Ovary (tissue), 9 donors: ENCODE measurements around the gene FAM20C. TPM values are rescaled to one million over a fixed set of nuclear protein-coding genes. Genes with fewer than 3 reads are reported as not detected.
A peak's percentile ranks its signal among the peaks of the same experiment; 100 is the strongest.

Experiments used
- DNase-seq, 5 donors: peaks; one replicate each; pipeline ENCODE4 v3.0.0-alpha.2; 2019 to 2020
- H3K27ac ChIP-seq, 2 donors: fragments of 200-600 bp; one replicate each; pipeline versions ENCODE4 v1.5.1 to v1.8.0; 2019 to 2022
- H3K27me3 ChIP-seq: fragments of 200-600 bp; one replicate; pipeline ENCODE4 v1.8.0; 2022
- H3K36me3 ChIP-seq: fragments of 200-600 bp; sonication (generic); one replicate; pipeline ENCODE4 v1.5.1; 2019
- H3K4me1 ChIP-seq: one replicate; pipeline ENCODE4 v1.8.1; 2013; ENCODE audit warnings: mild to moderate bottlenecking, moderate library complexity; ENCODE audit not compliant: insufficient read depth
- H3K4me3 ChIP-seq: fragments of 200-600 bp; sonication (generic); one replicate; pipeline ENCODE4 v1.5.1; 2017
- H3K9me3 ChIP-seq, 2 donors: fragments of 200-600 bp in 1 of 2; sonication (generic) in 1 of 2; one replicate each; pipeline versions ENCODE4 v1.5.1 to v1.8.1; 2013 to 2019; ENCODE audit warnings: mild to moderate bottlenecking in 1 of 2, moderate library complexity in 1 of 2
- CTCF ChIP-seq, 3 donors: fragments of 450-650 bp in 2 of 3; fragments of 200-600 bp in 1 of 3; IDR thresholded peaks; one replicate each; pipeline versions ENCODE4 v1.5.1 to v1.8.0; 2016 to 2022; ENCODE audit warnings: antibody characterized with exemption in 3 of 3, mild to moderate bottlenecking in 1 of 3
- EP300 ChIP-seq: sonication (generic); formaldehyde crosslinking; IDR thresholded peaks from one replicate; pipeline ENCODE4 v1.6.1; 2017; ENCODE audit warnings: antibody characterized with exemption
- POLR2A ChIP-seq: fragments of 450-650 bp; IDR thresholded peaks from one replicate; pipeline ENCODE4 v1.6.1; 2017; ENCODE audit warnings: antibody characterized with exemption, mild to moderate bottlenecking, moderate library complexity
- WGBS, 3 donors: extraction: QIAGEN DNeasy Blood & Tissue Kit in 1 of 3; methylation state at CpG; one replicate each; pipeline versions ENCODE4 v1.1.5 to v1.1.7; 2013 to 2017; 5-methylcytosine and 5-hydroxymethylcytosine counted together
- intact Hi-C, 4 donors: fragments of 100-400 bp; cut with DNase I; formaldehyde crosslinking; loops; one replicate each; pipeline versions ENCODE4 v1.11.0 to v1.15.1; 2022 to 2023
- polyA plus RNA-seq, 2 donors: library from polyadenylated mRNA; stranded (reverse); fragments of 200-250 nt in 1 of 2; fragments of 350-450 nt in 1 of 2; fragmentation: Illumina TruSeq in 1 of 2; extraction: RNeasy Lipid Tissue Mini Kit (QIAGEN cat#74804) in 1 of 2; gene quantifications; one replicate each; pipeline ENCODE4 v1.2.3, GENCODE V29; 2013 to 2014
- total RNA-seq, 7 donors: library from RNA; depleted of rRNA in 2 of 7; stranded (reverse); fragments of >200 nt in 2 of 7; fragmentation: NEBNext Ultra II Directional in 3 of 7; extraction: Animal tissue kit (Norgen Biotek cat#: 25700) in 3 of 7; gene quantifications; one replicate each; pipeline versions ENCODE4 v1.1.0 to v1.2.4, GENCODE V29; 2016 to 2023
- donor health status: DM: no; HTN: no; CAD: no; lungs with moderate emphysema.
- donor health status: DM: no; HTN: no; CAD: no.
- donor health status: Bipolar disorder and iron deficiency.
- donor health status: DM: yes; HTN: yes; CAD: no.
- donor health status: DM: no; HTN: no; CAD: no.
- donor health status: DM: yes; HTN: yes; CAD: no.

The FAM20C gene
- total and polyA plus RNA-seq, 9 donors, result 6.2 to 80.4 (median 33.5) TPM

GRCh38 chr7:195010-195829 lies 2.8 kb downstream of the FAM20C start:
- peaks cover 15% of the 10 kb centered on the region for H3K4me1 ChIP-seq
- peak overlapping the region in 1 of 2 donors; percentile 10 for H3K27ac ChIP-seq
- TF ChIP-seq EP300, result no peak
- TF ChIP-seq CTCF (IDR thresholded peaks at IDR 0.05), result no peak
- no peak for TF ChIP-seq POLR2A
- H3K27me3 ChIP-seq, result no peaks in the 10 kb centered on the region
- peak overlapping the region; percentile 50 for H3K4me3 ChIP-seq
- 69 to 78% (median 69%) methylated on average over 33 of the region's 33 CpGs for WGBS, 3 donors
- no peaks in the 10 kb centered on the region for H3K9me3 ChIP-seq
- intact Hi-C loops, result no loop called here
- no peaks in the 10 kb centered on the region for H3K36me3 ChIP-seq
- DNase-seq, result no peak

- H3K4me3 ChIP-seq, result no peak overlapping the region
- H3K9me3 ChIP-seq, result no peaks in the 10 kb centered on the region
- peaks cover 15% of the 10 kb centered on the region for H3K4me1 ChIP-seq
- H3K27me3 ChIP-seq, result no peaks in the 10 kb centered on the region
- no peak for DNase-seq
- intact Hi-C loops, result no loop called here
- no peak overlapping the region for H3K27ac ChIP-seq
- WGBS, 3 donors, result 91 to 92% (median 91%) methylated on average over 18 to 19 of the region's 19 CpGs
- TF ChIP-seq POLR2A, result no peak
- no peak for TF ChIP-seq EP300
- no peak for TF ChIP-seq CTCF (IDR thresholded peaks at IDR 0.05)
- no peaks in the 10 kb centered on the region for H3K36me3 ChIP-seq
Measured at GRCh38 chr7:195830-196128, 3.4 kb downstream of the FAM20C start.

- Histone ChIP-seq H3K27ac (no peak overlapping the region), H3K4me1 (peaks cover 15% of the 10 kb centered on the region), H3K27me3 (no peaks in the 10 kb centered on the region), H3K4me3 (no peak overlapping the region), H3K36me3 (no peaks in the 10 kb centered on the region), H3K9me3 (no peaks in the 10 kb centered on the region)
- DNase-seq, result no peak
- intact Hi-C loops, result no loop called here
- 69 to 90% (median 80%) methylated on average over 5 of the region's 5 CpGs for WGBS, 3 donors
- no peak for TF ChIP-seq POLR2A
- TF ChIP-seq CTCF (IDR thresholded peaks at IDR 0.05), result no peak
- no peak for TF ChIP-seq EP300
Measured at GRCh38 chr7:196283-196682, 3.9 kb downstream of the FAM20C start.

- no peaks in the 10 kb centered on the region for H3K9me3 ChIP-seq
- H3K27me3 ChIP-seq, result no peaks in the 10 kb centered on the region
- H3K36me3 ChIP-seq, result no peaks in the 10 kb centered on the region
- WGBS, 3 donors, result 65 to 75% (median 72%) methylated on average over 11 to 13 of the region's 13 CpGs
- no peak overlapping the region for H3K4me3 ChIP-seq
- TF ChIP-seq EP300 (no peak), CTCF (IDR thresholded peaks at IDR 0.05) (no peak), POLR2A (no peak)
- no peak overlapping the region for H3K27ac ChIP-seq
- DNase-seq, result no peak
- intact Hi-C loops, result no loop called here
- peaks cover 12% of the 10 kb centered on the region for H3K4me1 ChIP-seq
Measured at GRCh38 chr7:196778-197321, 4.5 kb downstream of the FAM20C start.
